HG02798 (cell line): Measurements from ENCODE around the gene SOSTDC1.
"Not testable (repeated sequence)": the region's sequence is repeated elsewhere in the genome, so short reads cannot be mapped to it uniquely, and the experiment has no call there.

Experiments used
- ATAC-seq: cut with Tn5 transposase; IDR thresholded peaks from one replicate; pipeline ENCODE4 v1.9.1; 2021; ENCODE audit warnings: mild to moderate bottlenecking; ENCODE audit not compliant: unreplicated experiment, poor library complexity

SOSTDC1 gene

DNA sequence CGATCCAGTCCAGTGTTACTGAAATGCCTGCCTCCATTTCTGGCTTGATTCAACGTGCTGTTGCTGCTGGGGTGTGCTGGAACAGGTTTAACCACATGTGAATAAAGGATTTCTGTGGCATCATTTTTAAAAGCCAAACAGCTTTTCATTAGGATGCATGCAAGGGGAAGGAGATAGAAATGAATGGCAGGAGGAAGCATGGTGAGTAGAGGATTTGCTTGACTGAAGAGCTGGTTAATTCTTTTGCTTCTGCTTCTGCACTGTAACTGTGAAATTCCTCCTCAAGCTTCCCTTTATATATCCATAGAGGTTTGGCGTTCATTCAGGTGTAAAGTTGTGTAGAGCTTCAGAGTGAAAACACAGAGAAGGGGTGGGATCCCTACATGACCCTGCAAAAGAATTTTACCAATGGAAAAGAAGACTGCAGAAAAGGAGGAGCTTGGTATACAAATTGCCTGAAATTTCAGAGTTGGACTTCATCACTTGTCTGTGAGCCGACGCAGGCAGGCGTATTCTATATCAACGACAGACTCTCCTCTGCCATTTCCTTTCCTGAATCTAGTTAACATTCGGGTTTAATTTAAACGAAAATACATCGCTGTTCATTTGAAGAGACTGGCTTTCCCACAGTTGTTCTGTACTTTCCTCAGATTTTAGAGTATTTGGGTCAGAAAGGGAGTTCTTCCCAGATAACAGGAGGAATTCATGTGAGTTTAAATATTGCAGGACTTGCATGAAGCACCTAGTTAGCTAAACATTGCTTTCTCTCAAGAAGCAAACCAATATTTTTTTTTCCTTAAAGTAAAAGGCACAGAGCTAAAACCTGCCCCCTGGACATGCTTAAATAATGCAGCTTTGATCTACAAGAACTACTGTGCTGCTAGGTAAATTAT lies at the start of gene SOSTDC1:
Gene SOSTDC1, minus strand, starts transcription at position 270 of the 893 bp plus-strand sequence. Its CDS starts 70 bp downstream, at position 200.
- ATAC-seq: no peak

GRCh38 chr7:16514729-16515128 lies 49.2 kb upstream of the SOSTDC1 start:
- no peak for ATAC-seq

GRCh38 chr7:16514271-16514670 lies 48.7 kb upstream of the SOSTDC1 start:
- no peak for ATAC-seq

- ATAC-seq: no peak
These were observed 46.6 kb upstream of the SOSTDC1 start for GRCh38 chr7:16512097-16512496.

DNA sequence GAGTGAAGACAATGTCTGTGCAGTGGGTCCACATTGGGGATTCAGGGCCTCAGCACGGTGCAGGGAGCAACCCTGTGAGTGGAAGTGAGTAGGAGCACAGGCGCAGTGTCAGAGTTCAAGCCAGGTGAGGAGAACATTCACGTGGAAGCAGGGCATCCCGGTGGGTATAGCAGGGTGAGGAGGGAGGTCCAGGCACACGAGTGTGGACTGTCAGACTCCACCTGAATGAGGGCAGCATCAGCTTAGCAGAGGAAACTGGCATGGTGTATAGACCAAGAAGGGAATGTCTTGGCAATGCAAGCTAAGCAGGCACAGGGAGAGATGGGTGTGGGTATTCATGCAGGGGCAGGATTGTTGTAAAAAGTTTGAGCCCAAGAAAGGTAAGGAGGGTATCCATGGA lies 45.8 kb upstream of the SOSTDC1 start:
- no peak for ATAC-seq

- no peak for ATAC-seq
These were observed 44.3 kb upstream of the SOSTDC1 start for GRCh38 chr7:16509829-16510228.

DNA sequence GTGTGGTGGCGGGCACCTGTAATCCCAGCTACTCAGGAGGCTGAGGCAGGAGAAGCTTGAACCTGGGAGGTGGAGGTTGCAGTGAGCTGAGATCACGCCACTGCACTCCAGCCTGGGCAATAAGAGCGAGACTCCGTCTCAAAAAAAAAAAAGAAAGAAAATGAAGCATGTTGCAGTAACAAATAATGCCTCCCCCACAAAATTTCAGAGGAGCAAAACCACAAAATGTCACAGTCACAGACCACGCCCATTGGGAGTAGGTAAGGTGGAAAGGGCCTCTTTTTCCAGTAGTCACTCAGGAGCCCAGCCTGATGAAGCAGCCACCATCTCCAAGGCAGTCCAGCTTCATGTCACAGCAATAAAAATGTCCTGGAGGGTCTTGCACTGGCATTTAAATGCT lies 40.9 kb upstream of the SOSTDC1 start:
- ATAC-seq: not testable (repeated sequence)

DNA sequence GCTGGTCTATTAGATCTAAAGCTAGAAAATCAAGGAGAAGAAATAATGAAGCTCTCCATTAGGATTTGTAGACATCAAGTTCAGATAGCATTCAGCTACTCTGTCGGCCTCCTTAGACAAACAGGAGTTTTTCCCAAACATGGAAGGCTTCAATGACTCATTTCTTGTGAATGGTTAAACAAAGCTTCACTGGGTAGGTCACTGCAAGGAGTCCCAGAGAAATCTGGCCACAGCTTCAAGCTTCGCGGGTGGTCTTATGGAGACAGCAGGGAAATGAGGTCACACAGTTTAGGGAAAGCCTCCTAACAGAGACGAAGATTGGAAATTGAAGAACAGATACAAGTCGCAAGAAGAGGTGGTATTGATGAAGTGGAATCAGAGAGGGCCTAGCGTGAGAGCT lies 38.5 kb upstream of the SOSTDC1 start:
- no peak for ATAC-seq

DNA sequence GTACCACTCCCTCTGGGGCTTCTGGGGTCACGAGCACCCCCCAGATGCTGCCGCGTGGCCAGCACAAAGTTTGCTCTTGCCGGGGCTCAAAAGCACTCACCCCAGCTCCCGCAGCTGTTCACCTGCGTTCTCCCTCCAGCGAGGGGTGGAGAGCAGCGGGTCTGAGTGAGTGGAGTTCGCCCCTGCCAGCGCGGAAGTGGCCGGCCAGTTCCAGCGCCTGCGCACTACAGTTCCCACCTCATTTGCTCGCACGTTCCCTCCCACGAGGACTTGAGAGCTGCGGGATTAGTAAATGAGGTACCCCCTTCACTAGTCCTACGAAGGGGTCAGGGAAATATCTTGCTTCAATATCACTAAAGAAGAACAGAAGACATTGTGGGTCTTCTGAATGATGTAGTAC lies 36.8 kb upstream of the SOSTDC1 start:
- no peak for ATAC-seq

DNA sequence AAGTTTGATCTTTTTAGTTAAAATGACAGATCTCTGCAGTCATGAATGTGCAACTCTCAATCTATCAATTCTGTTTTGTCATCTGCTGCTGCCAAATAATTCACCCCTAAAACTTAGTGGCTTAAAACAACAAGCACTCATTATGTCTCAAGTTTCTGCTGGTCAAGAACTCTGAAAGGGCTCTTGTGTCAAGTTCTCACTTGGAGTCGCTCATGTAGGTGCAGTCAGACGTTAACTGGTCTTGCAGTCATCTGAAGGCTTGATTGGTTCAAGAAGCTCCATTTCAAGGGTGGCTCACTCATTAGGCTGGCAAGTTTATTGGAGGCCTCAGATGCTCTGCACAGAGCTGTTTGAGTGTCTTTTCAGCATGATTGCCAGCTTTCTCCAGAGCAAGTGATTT lies 32.6 kb upstream of the SOSTDC1 start:
- no peak for ATAC-seq

- ATAC-seq: no peak
These were observed 29.6 kb upstream of the SOSTDC1 start for GRCh38 chr7:16494955-16495719.

DNA sequence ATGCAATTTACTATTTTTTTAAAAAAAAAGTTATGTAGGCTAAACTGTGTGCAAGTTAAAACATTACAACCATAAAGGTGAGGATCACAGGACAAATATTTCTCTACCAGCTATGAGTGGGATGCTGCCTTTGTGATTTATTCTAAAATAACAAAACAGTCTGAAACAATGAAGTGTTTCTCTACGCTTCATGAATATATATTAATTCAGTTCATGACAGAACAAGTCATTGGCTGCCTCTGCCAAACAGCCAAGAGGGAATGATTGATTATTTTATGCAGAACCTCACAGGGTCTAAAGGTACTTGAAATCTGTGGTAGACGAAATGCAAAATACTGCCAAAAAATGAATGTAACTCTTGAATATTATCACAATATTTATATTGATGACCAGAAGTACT lies 29.0 kb upstream of the SOSTDC1 start:
- no peak for ATAC-seq

GRCh38 chr7:16493266-16493665 lies 27.7 kb upstream of the SOSTDC1 start:
- no peak for ATAC-seq

- ATAC-seq: no peak
These were observed 27.1 kb upstream of the SOSTDC1 start for GRCh38 chr7:16492513-16493062.

GRCh38 chr7:16491148-16491547 lies 25.6 kb upstream of the SOSTDC1 start:
- no peak for ATAC-seq

GRCh38 chr7:16484453-16485158 lies 19.1 kb upstream of the SOSTDC1 start:
- ATAC-seq: no peak

GRCh38 chr7:16479591-16479990 lies 14.1 kb upstream of the SOSTDC1 start:
- ATAC-seq: no peak

DNA sequence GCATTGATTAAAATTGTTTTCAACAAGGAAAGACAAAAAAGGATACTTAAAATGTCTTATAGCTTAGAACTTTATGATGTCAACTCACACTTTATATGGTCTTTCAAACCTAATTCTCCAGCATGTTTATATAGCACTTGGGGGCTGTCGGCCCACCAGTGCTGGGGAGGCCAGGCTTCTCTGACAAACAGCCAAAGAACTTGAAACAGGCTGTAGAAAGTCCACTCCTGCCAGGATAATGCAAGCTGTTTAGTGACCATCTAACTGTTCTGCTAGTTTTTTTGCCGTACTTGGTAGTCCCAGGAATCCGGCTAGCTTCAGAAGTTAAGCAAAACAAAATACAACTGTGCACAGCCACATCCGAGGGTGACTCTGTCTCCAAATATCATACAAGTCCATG lies 13.6 kb upstream of the SOSTDC1 start:
- ATAC-seq: no peak

GRCh38 chr7:16471933-16472332 lies 6.4 kb upstream of the SOSTDC1 start:
- ATAC-seq: no peak

DNA sequence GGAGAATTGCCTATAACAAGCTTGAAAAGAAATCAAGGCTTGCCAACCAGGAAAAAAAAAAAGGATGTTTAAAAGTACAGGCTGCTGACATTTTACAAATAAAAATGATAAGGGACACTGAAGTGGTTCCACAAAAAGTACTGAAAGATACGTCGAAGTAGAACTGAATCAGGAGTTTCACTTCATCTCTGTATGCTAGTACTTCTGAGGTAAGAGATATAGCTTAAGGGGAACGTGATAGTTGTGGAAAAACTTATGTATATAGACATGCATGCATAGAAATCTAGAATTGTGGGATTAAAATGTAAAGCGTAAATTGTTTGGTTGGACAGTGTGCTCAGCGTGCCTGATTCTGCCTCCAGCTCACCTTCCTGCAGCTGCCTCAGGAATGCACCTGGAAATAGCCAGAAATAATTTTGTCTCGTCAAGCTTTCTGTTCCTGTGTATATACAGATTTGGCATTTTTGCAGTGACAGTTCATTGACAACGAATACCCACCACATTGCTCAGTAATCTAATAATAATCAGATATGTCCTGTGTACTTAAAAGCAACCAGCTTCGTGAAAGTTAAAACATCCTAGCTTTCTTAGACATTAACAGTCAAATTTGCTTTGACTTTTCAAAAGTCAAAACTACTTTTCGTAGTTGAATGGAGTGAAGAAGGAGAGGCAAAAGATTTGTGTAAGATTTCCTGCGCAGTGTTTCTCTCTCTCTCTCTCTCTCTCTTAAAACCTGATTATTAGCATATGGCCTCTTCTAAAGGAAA lies 1.4 kb downstream of the SOSTDC1 start:
- no peak for ATAC-seq
